UCSD-AML1 (cell line): ENCODE results near the gene ABHD16A.

Experiments
- DNase-seq: peaks from one replicate; lab custom pipeline; 2025; ENCODE audit not compliant: unreplicated experiment; lab: John Stamatoyannopoulos, UW

Gene ABHD16A

DNA sequence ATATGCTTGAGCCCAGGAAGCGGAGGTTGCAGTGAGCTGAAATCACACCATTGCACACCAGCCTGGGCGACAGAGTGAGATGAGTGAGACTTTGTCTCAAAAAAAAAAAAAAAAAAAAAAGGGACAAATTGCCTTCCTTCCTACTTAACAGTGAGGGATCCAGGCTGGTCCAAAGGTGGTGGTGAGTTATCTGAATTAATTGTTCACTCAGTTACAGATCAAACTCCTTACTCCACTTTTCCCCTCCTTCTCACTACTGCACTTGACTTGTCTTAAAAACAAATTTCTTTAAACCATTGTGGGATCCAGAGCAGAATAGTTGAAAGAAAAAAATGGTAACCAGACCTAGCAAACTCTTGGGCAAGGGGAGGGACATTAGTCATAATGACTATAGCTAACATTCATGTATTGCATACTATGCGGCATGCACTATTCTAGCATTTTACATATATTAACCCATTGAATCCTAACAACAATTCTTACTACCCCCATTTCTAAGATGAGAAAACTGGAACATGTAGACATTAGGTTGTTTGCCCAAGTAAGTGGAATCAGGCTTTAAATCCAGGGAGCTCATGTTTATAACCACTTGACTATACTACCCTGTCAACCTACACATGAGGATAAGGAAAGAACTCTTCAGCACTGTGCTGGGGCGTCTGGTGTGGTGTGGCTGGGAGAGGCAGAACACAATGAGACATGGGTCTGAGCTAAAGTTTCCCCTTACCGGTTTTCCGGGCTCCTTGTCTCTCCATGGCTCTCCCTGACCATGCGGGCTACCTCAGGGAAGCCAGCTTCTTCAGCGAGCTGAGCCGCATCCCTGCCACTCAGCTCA is 39.8 kb downstream of the ABHD16A start:
- no peak for DNase-seq

DNA sequence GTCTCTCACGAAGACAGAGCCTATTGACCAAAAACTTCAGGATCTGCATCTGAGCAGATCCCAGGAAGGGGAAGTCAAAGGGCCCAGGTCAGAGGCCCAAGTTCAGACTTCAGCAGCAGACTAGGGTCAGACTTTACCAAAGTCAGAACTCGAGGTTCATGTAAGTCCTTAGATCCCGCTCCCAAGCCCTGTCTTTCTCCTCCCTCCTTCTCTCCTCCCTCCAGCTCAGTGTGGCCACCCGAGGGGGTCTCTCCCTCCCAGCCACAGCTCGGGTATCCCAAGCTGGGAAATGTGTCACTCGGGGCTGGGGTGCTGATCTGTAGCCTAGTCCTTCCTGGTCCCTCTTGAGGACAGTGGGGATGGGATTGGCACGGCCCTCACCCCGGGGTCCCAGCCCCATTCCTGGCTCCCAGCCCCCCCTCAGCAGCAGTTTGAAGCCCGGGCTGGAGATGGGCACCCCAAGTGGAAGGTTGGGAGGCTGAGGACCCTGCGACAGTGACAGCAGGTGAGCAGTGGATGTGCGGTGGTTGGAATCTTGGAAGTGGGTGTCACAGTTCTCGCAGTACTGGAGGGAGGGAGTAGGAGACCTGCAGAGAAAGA is 40.9 kb downstream of the ABHD16A start:
- DNase-seq, result no peak

DNA sequence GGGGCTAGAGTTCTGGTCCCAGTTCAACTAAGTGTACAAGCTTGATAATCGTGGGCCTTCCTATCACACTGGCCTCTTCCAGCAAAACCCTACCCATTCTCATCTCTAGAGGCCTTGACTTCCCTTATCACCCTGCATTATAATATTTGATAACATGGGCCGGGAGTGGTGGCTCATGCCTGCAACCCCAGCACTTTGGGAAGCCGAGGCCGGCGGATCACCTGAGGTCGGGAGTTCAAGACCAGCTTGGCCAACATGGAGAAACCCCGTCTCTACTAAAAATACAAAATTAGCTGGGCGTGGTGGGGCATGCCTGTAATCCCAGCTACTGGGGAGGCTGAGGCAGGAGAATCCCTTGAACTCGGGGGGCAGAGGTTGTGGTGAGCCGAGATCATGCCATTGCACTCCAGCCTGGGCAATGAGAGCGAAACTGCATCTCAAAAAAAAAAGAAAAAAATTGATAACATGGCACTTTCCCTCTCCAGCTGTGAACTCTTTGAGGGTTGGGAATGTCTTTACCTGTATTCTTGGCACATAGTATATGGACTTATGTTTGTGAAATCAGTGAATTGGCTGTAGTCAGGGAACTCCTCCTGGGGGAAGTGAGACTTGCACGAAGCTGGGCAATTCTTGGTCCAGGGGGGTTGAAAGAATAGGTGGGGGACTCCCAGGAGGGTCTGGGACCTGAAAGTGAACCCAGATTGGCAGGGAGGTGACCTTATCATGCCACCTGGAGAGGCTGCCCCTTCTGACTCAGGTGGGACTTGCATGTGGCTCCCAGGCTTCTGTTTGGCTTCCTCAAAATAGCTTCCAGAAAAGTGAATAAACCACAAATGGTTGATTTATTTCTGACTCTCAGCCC is 41.6 kb downstream of the ABHD16A start:
- no peak for DNase-seq

DNA sequence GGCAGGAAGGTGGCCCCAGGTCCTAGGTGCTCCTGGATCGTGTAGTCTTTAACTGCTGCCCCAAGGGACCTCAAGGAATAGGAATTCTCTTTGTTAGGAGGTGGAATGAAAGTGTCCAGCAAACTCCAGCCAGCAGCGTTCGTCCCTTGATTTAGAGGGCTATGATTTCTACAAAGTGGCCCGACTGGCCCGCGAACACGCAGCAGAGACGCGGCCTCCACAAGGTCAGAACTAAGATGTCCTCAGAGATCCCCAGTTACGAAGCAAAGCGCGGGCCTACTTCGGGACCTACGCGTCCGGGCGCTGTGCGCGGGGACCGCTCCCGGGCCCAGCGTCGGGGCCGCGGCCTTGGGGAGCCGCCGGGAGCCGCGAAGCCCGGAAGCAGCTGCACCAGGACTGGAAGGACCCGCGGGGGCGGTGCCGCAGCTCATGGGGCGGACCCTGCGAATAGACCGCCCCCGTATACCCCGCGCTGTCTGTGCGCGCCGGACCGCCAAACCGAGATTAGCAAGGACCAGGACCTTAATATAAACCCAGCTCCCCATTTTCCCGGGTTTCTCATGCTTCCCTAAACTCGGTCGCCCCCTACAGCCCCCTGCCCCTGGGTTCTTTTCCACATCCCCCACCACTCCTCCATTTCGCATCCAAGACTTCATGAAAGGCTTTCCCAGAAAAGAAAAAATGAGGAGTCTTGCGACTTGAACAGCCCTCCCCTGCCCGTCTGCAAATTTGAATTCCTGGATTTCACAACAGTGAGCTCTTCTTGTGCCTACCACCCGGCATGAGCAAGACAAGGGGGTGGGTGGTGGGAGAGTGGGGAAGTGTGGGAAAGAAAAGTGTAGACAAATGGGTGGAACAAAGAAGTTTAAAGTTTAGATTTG is 42.5 kb downstream of the ABHD16A start, which contains the start of gene C6orf47:
Gene C6orf47 (minus strand): TSS at position 398 of the 881 bp plus-strand sequence. CDS start 831 bp downstream, outside the sequence.
- peak; percentile 89 for DNase-seq

DNA sequence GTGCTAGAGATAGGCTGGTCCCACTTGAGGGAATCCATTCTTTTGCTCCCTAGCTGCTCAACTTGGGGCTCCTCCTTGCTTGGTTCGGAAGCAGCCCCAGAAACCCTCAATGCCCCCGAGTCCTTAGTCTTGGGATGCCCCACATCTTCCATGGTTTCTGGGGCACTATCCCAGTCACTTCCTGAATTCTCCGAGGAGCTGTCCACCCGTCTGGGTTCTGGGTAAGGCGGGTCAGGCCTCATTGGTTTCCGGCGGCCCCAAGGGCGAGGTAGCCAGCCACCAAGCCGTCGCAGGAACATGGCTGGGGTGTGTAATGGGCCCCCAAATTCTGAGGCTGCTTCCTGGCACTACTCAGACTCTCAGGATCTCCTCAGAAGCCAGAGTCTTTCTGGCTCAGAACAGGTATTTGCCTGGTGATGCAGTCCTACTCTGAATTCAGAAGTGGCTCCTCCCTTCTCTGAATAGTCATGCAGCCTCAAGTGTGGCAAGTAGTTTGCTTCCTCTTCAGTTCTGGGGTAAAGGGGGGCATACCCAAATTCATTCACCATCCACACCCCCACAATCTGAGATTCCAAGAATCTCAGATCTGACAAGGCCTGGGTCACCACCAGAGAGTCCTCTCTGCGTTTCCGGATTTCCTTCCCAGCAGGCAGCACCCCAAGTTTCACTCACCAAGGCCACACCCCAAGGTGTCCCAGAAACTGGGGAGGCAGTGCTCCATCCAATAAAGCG is 43.3 kb downstream of the ABHD16A start:
- no peak for DNase-seq

DNA sequence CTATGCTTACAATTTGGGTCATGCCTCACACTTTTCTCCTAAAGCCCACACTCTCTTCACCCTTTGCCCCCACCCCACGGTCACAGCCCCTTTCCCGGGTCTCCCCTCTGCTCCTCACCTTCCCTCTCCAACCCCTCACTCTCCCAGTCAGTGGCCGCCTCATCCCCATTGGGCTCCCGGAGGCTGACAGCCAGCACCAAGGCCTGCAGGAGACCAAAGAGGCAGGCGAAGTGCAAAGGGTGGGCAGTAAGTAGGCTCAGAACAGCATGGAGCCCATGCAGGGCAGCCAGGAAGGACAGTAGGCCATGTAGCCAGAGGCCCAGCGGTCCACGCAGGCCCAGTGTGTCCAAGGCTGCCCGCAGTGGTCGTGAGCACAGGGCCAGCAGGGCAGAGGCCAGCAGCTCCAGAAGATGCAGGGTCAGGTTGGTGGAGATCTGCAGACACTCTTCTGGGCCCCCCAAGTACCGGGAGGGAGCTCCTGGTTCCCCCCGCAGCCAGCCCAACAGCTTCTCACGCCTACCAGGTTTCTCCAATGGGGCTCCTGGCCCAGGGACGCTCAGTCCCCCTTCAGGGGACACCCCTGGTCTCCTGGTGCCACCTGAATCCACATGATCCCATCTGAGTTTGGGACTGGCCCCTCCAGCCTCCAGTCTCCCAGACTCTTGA is 44.0 kb downstream of the ABHD16A start:
- DNase-seq, result no peak

DNA sequence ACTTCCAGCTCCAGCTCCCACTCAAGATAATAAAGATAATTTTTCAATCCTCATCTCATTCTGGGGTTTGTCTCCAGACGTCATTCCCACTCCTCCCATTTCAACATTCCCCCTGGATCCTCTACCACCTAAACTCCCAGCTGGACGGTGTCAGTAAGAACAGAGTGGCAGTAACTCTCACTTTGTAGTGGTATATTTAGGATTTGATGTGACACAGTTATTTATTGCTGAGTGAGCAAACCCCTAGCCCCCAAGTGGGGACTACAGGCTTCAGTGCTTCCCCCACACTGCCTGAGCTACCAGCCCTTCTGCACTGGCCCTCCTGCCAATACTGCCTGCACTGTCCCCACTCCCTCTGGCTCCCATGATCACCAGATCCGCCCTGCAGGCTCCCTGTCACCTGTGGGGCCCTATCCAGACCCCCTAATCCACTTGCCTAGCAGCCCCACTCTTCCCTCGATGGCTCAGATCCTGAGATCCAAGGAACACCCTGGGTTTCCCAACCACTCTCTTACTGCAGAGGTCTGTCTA is 44.9 kb downstream of the ABHD16A start:
- no peak for DNase-seq

DNA sequence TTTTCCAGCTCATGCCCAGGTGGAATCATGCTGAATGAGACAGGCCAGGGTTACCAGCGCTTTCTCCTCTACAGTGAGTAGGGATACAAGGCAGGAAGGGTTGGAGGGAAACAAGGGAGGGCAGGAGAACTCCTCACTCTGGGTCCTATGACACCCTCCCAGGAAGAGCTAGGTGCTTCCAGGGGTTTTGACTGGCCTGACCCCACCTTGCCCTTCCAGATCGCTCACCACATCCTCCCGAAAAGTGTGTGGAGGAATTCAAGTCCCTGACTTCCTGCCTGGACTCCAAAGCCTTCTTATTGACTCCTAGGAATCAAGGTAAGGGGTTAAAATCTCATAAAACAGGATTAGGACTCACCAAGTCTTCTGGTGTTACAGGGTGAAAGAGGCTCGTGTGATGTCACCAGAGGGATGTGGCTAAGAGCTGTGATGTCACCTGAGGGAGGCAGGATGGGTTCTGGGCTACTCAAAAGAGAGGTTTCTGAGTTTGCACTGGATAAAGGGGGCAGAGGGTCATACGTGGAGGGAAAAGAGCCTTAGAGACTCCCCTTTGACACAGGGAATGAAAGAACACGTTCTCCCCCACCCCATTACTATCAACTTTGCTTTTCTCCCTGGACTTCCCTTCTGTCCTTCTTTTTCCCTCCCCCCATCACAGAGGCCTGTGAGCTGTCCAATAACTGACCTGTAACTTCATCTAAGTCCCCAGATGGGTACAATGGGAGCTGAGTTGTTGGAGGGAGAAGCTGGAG is 45.5 kb downstream of the ABHD16A start:
- DNase-seq, result no peak

DNA sequence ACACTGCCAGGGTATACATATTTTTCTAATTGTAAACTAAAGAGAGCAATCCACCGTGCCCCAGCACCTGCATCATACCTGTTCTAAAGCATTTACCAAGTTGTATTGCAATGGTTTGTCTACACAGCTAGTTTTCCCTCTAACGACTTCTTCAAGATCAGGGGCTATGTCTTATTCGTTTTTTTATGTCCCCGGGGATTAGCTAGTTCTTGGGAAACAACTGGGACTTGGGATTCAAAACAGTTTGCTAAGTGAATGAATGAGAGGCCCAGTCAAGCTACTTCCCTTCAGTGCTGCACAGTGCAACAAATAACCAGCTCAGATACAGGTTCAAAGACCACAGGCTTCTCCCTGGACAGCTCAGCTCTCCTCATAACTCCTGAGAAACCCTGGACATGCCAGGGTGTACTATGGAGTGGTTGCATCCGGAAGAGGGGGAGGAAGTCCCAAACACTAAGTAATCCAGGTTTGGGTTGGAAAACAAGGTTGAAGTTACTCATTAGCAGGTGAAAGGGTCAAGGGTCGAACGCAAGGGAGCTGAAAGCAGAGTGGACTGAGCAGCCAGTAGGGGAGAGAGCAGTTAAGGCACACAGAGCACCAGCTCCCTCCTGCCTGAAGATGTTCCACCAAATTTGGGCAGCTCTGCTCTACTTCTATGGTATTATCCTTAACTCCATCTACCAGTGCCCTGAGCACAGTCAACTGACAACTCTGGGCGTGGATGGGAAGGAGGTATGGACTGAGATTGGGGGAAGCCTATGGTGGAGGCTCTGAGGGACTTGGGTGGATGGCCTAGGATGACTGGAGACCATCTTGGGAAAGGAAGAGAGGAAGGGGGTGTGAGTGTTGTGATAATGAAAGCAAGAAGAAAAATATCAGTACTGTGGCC is 47.5 kb downstream of the ABHD16A start, which contains the start of gene APOM:
Gene APOM (plus strand): TSS at position 546 of the 889 bp plus-strand sequence. CDS start 73 bp downstream, at position 619.
- no peak for DNase-seq

DNA sequence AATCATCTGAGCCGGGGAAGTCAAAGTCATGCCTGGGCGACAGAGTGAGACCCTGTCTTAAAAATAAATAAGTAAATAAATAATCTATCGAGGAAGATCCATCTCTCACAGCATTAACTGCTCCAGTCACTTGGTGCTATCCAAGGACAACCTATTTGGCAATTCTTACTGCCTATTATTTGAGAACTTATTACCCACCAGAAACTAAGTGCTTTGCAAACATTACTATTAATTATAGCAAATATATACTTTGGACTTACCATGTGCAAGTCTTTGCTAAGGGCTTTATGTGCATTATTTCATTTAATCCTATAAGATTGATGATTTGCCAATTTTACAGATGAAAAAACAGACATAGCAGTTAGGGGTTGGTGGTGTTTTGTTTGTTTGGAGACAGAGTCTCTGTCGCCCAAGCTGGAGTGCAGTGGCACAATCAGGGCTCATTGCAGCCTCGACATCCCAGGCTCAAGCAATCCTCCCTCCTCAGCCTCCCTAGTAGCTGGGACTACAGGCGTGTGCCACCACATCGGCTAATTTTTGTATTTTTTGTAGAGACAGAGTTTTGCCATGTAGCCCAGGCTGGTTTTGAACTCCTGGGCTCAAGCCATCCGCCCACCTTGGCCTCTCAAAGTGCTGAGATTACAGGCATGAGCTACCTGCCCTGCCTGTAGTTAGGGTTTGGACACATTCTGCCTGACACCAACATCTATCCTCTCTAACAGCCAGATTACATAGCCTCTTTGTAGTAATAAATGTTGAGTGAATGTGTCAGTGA is 48.4 kb downstream of the ABHD16A start:
- no peak for DNase-seq

DNA sequence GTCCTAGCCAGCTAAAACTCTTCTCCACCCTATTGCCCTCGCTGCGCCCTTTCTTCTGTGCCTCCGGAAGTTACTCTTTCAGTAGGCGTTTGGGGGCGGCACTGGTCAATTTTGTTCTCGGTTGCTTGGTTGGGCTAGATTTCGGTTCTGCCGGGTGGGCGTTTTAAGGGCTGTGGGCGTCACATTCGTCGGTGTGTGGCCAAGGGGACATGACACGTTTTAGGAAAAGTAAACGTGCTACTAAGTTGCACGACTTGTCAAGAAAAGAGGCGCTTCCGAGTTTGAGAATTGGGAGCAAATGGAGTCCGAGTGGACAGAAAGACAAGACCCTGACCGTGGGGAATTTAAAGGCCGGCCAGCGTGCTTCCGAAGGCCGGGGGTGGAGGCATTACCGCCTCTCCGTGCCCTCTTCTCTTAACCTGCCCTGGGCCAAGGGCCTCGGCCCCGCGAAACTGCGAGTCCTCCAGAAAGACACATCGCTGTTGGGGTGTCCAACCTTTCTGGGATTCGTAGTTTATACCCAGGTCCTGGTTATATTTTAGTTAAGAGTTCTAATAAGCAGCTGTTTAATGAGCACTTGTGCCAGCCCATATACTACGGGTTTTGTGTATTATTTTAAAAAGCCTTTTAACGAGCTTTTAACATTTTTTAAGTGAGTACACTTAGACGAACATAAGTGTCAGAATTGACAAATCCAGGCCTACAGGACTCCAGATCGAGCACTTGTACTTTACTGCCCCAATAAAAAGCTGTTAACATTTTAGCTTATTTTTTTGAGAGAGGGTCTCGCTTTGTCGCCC is 50.0 kb downstream of the ABHD16A start:
- no peak for DNase-seq

DNA sequence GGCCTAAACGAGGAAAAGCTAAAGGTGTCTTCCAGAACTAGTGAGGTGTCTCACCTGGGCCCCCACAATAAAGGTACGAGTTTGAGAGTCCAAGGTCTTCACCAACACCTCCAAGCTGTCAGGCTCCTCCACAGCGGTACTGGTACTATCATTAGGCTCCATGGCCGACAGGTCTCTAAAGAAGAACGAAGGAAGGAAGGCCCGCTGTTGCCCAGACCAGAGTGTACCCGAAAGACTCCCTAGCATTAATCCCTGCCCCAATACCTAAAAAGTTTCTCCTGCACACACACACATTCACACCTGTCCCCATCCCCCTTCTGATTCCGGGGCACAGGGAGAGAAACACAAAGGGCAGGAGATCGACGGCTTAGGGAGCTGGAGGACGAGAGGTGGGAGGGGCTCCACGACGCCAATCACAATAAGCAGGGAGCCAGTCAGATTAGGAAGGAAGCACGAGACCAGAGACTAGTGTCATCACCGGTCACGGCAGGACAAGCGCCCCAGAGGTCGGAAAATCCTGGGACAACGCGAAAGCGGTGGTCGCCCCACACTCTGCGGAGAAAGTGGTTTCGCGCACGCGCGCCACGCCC is 51.4 kb downstream of the ABHD16A start:
- no peak for DNase-seq

DNA sequence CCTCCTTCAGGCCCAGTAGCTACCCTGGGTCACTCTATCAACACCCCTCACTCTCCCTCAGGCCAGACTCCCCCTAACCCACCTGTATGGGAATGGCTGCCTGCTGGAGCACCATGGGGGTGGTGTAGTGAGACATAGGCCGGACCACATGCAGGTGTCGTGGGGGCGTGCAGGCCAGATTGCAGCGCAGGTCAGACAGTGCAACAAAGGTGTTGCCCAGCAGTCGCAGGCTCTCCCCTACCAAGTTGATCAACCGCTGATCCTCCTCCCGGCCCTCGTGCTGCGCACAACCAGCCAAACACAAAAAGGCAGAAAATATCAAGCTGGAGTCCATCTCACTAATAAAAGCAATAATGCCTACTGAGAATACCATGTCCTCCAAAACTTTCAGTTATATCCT is 57.8 kb downstream of the ABHD16A start:
- DNase-seq, result no peak

DNA sequence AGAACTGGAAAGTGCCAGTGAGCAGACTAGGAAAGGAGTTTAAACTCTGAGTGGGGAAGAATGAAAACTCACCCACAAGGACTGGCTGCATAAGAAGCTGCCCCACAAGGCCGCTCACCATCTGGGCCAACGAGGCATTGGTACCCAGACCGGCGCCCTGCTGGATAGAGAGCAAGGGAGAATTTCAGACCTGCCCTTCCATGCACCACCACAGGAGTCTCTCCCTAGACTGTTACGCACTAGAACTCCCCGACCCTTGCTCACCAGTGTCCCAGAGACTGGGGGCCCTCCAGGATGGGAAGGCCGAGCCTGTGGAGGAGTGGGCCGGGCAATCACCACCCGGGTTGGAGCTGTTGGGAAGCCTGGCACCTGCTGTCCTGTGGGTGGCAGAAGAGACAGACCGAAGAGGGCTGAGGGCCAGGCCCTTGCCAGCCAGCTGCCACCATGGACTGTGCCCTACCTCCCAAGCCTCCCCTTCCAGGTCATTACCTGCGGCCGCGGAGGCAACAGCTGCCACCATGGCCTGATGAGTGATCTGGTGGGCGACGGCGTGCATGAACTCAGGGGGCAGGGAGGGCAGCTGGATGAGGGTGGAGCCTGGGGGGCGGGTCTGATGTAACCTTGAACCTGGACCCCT is 59.2 kb downstream of the ABHD16A start:
- no peak for DNase-seq
